Hematopoietic multipotent progenitor cell treated with erythropoietin and hydrocortisone succinate and interleukin-3 and kit ligand, for 4 days (in vitro differentiated cells): ENCODE measurements around the gene SLCO2B1.

Experiments
- DNase-seq: peaks from one replicate; pipeline ENCODE4 v3.0.0-alpha.2; 2015

SLCO2B1 gene

DNA sequence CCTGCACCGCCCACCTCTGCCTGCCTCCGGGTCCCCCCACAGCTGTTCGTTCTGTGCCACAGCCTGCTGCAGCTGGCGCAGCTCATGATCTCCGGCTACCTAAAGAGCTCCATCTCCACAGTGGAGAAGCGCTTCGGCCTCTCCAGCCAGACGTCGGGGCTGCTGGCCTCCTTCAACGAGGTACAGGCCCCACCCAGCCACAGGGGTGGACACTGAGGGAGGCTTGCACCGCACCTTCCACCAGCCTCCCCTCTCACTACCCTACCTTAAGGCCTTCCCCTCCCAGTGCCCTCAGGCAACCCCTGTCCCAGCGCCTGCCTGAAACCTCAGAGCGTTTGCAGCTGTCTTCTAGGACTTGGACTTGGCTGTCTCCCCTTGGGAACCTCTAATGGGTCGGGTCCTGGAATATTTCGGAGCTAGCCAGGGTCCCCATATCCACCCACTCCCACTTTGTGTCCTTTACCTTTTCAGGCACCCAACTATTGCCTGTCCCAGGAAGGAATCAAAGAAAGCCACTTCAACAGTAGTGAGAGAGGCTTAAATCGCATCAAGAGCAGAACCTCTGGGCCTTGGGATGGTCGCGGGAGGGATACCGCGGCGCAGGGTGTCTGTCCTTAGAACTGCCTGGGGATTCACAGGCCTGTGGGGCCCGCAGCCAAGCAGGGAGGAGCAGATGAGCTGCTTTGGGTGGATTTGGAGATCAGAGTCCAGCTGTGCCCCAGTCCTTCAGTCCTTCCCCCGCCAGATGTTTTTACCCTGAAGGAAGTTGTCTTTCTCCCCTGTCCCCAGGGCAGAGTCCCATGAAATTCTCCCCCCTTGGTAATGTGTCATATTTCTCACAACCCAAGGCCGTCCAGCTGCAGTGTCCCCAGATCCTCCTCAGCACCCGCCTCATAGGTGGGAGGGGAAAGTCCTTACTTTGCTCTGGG is 13.3 kb downstream of the SLCO2B1 start:
- no peak for DNase-seq

- DNase-seq = no peak
Observed at GRCh38 chr11:75165721-75166120, 14.8 kb downstream of the SLCO2B1 start.

GRCh38 chr11:75166791-75167190 is 15.9 kb downstream of the SLCO2B1 start:
- DNase-seq = no peak

DNA sequence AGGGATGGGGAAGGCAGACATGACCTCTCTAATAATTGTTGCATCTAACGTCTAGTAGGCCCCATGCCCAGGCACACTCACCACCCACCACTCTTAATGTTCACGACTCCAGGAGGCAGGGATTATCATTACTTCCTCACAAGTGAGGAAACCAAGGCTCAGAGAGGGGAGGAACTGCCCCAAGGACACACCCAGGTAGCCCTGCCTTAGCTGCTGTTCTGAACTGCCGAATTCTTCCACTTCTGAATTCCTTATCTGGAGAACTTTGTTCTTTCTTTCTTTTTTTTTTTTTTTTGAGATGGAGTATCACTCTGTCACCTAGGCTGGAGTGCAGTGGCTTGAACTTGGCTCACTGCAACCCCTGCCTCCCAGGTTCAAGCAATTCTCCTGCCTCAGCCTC is 16.7 kb downstream of the SLCO2B1 start:
- no peak for DNase-seq

DNA sequence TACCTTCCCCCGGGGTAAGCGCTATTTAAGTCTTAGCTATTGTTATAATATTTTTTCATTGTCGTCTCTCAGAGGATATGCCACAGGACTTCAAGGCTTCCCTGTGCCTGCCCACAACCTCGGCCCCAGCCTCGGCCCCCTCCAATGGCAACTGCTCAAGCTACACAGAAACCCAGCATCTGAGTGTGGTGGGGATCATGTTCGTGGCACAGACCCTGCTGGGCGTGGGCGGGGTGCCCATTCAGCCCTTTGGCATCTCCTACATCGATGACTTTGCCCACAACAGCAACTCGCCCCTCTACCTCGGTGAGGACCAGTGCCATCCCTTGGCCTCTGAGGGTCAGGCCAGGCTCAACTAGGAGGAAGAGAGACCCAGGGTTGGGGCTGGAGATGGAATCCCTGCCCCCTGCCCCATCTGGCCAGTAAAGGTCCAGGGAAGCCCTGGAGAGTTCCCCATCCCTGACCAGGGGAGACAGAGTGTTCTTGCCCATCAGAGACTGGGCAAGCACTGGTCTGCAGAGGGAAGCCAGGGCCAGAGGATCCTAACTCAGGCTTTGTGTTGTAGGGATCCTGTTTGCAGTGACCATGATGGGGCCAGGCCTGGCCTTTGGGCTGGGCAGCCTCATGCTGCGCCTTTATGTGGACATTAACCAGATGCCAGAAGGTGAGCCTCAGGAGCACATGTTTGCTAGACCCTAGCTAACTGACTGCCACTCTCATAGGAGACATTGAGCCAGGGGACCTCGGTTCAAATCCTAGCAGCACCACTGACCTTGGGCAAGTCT is 18.4 kb downstream of the SLCO2B1 start:
- no peak for DNase-seq

- no peak for DNase-seq
Observed at GRCh38 chr11:75170516-75171201, 19.8 kb downstream of the SLCO2B1 start.

DNA sequence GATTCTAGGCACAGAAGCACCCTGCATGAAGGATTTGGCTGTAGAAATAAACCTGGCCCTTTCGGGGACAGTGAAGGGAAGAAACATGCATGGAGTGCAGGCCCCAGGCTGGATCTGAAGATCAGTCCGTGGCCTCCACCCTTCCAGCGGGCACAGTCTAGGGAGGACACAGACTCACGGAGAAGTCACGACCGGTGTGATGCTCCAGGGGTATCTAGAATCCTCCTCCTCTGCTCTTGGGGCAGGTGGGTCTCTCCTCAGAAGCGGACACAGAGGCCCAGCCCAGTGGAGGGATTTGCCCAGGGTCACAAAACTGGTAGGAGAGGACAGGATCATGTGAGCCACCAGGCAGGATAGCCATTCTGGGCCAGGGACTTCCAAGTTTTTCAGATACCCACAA is 22.4 kb downstream of the SLCO2B1 start:
- no peak for DNase-seq

DNA sequence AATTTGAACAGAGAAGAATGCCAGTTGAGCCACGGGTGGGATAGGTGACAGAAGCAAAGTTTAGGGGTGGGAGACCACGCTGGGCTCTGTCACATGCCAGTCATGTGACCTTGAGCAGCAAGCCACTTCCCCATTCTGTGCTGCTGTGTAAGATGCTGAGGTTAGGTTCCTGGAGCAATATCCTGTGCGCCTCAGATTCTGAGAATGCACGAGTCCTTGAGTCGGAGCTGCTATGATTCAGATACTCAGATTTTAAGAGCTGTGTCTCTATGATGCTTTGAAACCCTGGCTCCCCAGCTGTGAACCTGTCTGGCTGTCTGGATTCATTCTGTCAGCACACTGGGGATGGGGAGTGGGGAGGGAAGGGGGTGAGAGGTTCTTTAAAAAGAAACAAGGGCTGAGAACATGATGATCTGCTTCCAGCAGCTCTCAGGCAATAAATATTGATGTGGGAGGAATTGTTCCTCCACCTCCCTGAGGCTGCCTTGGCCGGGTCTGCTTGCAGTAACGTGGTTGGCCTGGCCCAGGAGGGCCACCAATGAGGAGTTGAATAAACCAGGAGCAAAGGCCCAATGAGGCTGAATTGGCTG is 24.0 kb downstream of the SLCO2B1 start:
- peak; percentile 80 for DNase-seq

DNA sequence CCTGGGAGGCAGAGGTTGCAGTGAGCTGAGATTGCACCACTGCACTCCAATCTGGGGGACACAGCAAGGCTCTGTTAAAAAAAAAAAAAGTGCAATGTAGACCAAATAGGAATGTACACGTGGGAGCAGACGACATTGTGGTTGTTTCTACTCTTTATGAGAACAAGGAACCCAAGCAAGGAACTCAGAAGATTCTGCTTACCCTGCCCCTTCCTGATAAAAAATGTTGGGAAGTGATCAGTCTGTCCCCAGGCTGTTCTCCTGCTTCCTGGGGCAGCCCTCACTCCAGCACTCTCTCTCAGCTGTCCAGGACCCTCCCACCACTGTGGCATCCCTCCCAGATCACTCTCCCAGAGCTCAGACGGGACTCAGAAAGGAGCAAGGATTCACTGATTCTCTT is 31.8 kb downstream of the SLCO2B1 start:
- no peak for DNase-seq

DNA sequence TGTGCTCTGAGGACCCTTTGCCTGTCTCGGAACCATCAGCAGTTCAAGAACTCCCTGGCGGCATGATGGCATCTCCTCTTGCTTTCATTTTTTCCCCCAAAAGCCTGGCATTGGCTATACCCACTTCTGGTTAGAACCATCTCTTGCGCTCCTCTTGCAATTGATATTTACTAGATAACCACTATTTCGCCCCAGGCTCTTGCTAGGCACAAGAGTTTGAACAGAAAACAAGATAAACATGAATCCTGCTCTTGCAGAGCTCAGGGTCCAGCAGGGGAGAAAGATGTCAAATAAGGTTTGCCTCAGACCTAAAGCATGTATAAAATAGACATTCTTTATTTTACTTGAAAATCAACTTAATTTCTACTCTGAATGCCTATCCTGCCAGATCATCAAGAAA is 33.1 kb downstream of the SLCO2B1 start:
- DNase-seq = no peak

GRCh38 chr11:75184757-75185425 is 34.0 kb downstream of the SLCO2B1 start:
- no peak for DNase-seq

GRCh38 chr11:75185866-75186265 is 35.0 kb downstream of the SLCO2B1 start:
- DNase-seq = no peak

GRCh38 chr11:75186999-75187398 is 36.1 kb downstream of the SLCO2B1 start:
- no peak for DNase-seq

DNA sequence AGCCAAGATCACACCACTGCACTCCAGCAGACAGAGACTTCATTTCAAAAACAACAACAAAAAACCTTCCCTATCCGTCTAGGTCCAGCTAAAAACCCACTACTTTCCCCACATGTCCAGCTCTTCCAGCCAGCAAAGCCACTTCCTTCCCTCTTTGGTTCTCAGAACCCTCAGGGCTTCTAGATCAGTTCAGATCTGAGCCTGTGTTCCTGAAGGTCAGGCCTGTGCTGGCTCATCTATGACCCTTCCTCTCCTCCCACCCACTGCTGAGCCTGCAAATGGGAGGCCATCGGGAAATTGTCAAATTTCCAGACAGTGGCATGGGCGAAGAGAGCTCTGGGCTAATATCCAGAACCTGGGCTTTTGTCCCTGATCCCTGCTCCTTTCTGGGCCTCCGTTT is 37.8 kb downstream of the SLCO2B1 start:
- DNase-seq = no peak

DNA sequence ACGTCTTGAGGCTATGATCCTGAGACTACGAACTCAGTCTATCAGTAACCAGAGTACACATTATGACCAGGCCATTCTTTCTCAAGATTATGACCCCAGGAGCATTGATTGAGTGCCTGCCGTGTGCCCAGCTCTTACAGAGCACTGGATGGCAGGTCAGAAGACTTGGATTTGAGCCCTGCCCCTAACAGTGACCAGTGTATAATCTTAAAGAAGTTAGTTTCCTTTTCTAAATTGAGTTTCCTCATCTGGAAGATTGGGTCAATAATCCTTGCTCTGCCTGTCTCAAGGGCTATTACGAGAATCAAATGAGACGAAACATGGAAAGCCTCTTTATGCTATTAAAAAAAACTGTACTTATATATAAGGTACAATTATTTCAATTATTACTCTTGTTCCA is 38.2 kb downstream of the SLCO2B1 start:
- no peak for DNase-seq

DNA sequence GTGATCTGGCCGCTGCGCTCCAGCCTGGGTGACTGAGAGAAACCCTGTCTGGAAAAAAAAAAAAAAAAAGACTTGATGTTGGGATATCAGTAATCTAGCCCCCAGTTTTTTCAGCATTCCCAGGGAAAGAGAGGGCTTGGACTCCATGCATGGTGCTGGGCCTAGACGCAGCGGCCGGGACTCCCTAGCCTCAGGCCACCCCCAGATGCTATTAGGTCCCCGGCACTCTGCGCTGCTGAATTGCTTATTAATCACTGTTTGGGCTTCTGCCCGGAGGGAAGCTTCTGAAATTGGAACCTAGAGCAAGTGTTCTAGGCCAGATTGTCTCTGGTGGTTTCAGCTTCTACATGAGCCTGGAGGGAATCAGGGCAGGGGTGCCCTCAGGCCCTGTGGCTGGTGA is 39.0 kb downstream of the SLCO2B1 start:
- DNase-seq = no peak

- DNase-seq = no peak
Observed at GRCh38 chr11:75190652-75191329, 39.9 kb downstream of the SLCO2B1 start.

DNA sequence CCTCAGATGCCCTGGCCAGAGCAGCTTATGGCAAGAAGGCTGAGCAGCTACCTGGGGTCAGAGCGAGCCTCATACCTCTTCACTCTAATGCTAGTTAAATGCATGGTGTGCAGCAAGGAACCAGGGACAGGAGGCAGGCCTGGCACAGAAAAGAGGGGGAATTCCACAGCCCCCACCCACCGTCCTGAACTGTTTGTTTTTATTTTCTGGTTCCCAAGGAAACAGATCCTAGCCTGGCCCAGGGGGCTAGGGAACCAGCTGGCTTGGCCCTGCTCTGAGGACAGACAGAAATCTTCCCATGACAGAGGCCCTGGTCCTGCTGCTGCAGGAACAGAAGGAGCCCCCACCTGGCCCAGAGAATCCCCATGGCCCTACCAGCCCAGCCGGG is 40.4 kb downstream of the SLCO2B1 start:
- no peak for DNase-seq

DNA sequence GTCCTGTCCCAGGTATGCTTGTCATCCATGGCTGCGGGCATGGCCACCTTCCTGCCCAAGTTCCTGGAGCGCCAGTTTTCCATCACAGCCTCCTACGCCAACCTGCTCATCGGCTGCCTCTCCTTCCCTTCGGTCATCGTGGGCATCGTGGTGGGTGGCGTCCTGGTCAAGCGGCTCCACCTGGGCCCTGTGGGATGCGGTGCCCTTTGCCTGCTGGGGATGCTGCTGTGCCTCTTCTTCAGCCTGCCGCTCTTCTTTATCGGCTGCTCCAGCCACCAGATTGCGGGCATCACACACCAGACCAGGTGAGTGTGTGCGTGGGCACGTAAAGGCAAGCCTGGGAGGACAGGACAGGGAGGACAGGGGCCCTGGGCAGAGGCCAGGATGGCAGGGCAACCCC is 42.4 kb downstream of the SLCO2B1 start:
- no peak for DNase-seq

GRCh38 chr11:75193711-75194110 is 42.8 kb downstream of the SLCO2B1 start:
- DNase-seq = no peak

DNA sequence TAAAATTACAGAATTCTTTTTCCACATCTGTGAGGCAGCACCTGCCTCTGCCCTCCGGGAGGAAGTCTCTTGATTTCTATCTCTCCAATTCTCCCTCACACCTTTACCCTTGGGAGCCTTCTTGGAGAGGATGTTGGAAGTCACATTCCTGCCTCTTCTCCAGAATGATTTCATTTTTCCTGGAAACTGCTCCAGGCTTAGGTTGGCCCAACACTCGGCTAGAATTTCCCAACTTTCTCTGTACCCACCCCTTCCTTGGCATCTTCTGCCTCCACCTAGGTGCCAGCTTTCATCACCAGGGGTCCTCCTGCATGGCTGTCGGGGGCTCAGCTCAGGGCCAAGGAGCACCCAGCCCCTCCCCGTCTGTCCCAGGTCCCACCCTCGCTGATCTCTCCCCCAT is 43.2 kb downstream of the SLCO2B1 start:
- DNase-seq = no peak
